Measurements from ENCODE around the gene UPF1.

Gene UPF1

GRCh38 chr19:18841400-18841799 lies 9.6 kb downstream of the UPF1 start:
- no peak for DNase-seq

- DNase-seq = no peak
These were observed 10.4 kb downstream of the UPF1 start for GRCh38 chr19:18842166-18842565.

- DNase-seq = no peak
These were observed 12.2 kb downstream of the UPF1 start for GRCh38 chr19:18843960-18844359.

GRCh38 chr19:18844806-18845329 lies 13.1 kb downstream of the UPF1 start:
- DNase-seq = no peak

- no peak for DNase-seq
These were observed 14.2 kb downstream of the UPF1 start for GRCh38 chr19:18845961-18846360.

- no peak for DNase-seq
These were observed 15.2 kb downstream of the UPF1 start for GRCh38 chr19:18846862-18847548.

GRCh38 chr19:18847549-18848463 lies 16.0 kb downstream of the UPF1 start:
- no peak for DNase-seq

GRCh38 chr19:18848878-18849661 lies 17.3 kb downstream of the UPF1 start:
- DNase-seq = no peak

GRCh38 chr19:18849838-18850400 lies 18.2 kb downstream of the UPF1 start:
- no peak for DNase-seq

GRCh38 chr19:18850471-18851375 lies 19.0 kb downstream of the UPF1 start:
- DNase-seq = no peak

- DNase-seq = no peak
These were observed 20.0 kb downstream of the UPF1 start for GRCh38 chr19:18851673-18852325.

GRCh38 chr19:18852648-18853047 lies 20.9 kb downstream of the UPF1 start:
- DNase-seq = no peak

- DNase-seq = no peak
These were observed 22.1 kb downstream of the UPF1 start for GRCh38 chr19:18853755-18854427.

- DNase-seq = no peak
These were observed 23.2 kb downstream of the UPF1 start for GRCh38 chr19:18854982-18855381.

GRCh38 chr19:18855647-18856384 lies 24.1 kb downstream of the UPF1 start:
- no peak for DNase-seq

GRCh38 chr19:18856385-18857126 lies 24.8 kb downstream of the UPF1 start:
- DNase-seq = no peak

- DNase-seq = no peak
These were observed 25.5 kb downstream of the UPF1 start for GRCh38 chr19:18857223-18857622.

GRCh38 chr19:18858906-18859646 lies 27.3 kb downstream of the UPF1 start:
- no peak for DNase-seq
